Right lobe of liver (tissue), 6 donors: ENCODE data around the gene PGAP3. TPM values are rescaled to one million over a fixed set of nuclear protein-coding genes. Genes with fewer than 3 reads are reported as not detected.

ENCODE experiments used
- ATAC-seq, 4 donors: fragments of 200-7000 bp; cut with Tn5 transposase; one replicate each; pipeline ENCODE4 v1.9.1; 2020; ENCODE audit warnings: mild to moderate bottlenecking in 4 of 4, moderate library complexity in 4 of 4
- DNase-seq, 3 donors: peaks; one replicate each; pipeline ENCODE4 v3.0.0-alpha.2; 2020
- H3K27ac ChIP-seq, 3 donors: fragments of 200-600 bp; one replicate each; pipeline ENCODE4 v1.8.0; 2022
- H3K27me3 ChIP-seq, 2 donors: fragments of 200-600 bp; one replicate each; pipeline ENCODE4 v1.8.0; 2022
- H3K36me3 ChIP-seq, 4 donors: fragments of 200-600 bp; sonication (generic) in 1 of 4; one replicate each; pipeline versions ENCODE4 v1.5.1 to v1.8.0; 2017 to 2022; ENCODE audit warnings: control low read depth in 1 of 4
- H3K4me1 ChIP-seq, 4 donors: fragments of 200-600 bp; sonication (generic) in 1 of 4; one replicate each; pipeline versions ENCODE4 v1.5.1 to v1.8.0; 2017 to 2022; ENCODE audit warnings: control low read depth in 1 of 4
- H3K4me3 ChIP-seq, 3 donors: fragments of 200-600 bp; one replicate each; pipeline ENCODE4 v1.8.0; 2022
- H3K9me3 ChIP-seq, 4 donors: fragments of 200-600 bp; sonication (generic) in 1 of 4; one replicate each; pipeline versions ENCODE4 v1.5.1 to v1.8.0; 2017 to 2022; ENCODE audit warnings: control low read depth in 1 of 4
- POLR2A ChIP-seq: fragments of 450-650 bp; IDR thresholded peaks from one replicate; pipeline ENCODE4 v1.6.1; 2017; ENCODE audit warnings: antibody characterized with exemption, mild to moderate bottlenecking
- WGBS: methylation state at CpG from one replicate; pipeline ENCODE4 v1.1.6; 2018; ENCODE audit warnings: low coverage, low lambda C conversion rate; ENCODE audit not compliant: insufficient coverage; ENCODE audit errors: missing lambda C conversion rate; 5-methylcytosine and 5-hydroxymethylcytosine counted together
- intact Hi-C, 2 donors: fragments of 100-400 bp; cut with DNase I; formaldehyde crosslinking; loops; one replicate each; pipeline versions ENCODE4 v1.11.2 to v1.14.1; 2022
- total RNA-seq, 6 experiments: library from RNA; depleted of rRNA in 2 of 6; stranded (reverse); fragments of >200 nt in 2 of 6; fragmentation: NEBNext Ultra II Directional in 3 of 6; extraction: Animal tissue kit (Norgen Biotek cat#: 25700) in 3 of 6; gene quantifications; one replicate each; pipeline versions ENCODE4 v1.1.0 to v1.2.4, GENCODE V29; 2016 to 2023
- TF ChIP-seq, protein P1 (sequence below), 4 donors: fragments of 200-600 bp in 3 of 4; fragments of 450-650 bp in 1 of 4; IDR thresholded peaks; one replicate each; pipeline versions ENCODE4 v1.5.1 to v1.8.0; 2016 to 2022; ENCODE audit warnings: antibody characterized with exemption in 4 of 4, mild to moderate bottlenecking in 2 of 4
- donor health status: DM: no; HTN: yes; CAD: no.
- donor health status: DM: no; HTN: no; CAD: no.
- donor health status: DM: no; HTN: no; CAD: no.
- donor health status: DM: no; HTN: yes; CAD: no.
- donor health status: DM: no; HTN: yes; CAD: no.

PGAP3 gene
- total RNA-seq, 6 experiments from 2014 or later: 9.7 to 25.7 (median 18.3) TPM

DNA sequence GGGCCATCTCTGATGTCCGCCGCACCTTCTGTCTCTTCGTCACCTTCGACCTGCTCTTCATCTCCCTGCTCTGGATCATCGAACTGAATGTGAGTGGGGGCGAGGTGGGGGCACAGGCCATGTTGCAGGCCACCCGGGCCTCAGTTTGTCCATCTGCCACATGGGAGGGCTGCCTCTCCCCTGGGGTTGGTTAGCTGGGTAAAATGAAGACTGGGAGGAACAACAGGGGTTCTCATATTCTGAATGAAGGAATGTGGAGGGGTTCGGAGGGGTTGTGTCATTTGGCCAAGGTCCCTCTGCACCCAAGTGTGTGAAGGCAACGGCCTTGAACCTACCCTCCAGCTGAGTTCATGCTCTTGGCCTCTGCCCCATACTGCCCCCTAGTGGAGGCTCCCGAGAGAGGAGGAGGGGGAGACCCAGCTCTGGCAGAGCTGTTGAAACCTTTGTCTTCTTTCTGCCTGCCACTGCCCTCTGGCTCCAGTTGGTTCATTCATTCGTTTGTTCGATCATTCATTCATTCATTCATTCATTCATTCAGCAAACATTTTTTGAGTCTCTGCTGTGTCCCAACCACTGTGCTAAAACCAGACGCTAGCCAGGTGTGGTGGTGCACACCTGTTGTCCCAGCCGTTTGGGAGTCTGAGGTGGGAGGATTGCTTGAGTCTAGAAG lies 34.1 kb downstream of the PGAP3 start:
- no peaks in the 10 kb centered on the region for H3K9me3 ChIP-seq
- no peaks in the 10 kb centered on the region for H3K36me3 ChIP-seq
- H3K27ac ChIP-seq: no peak overlapping the region
- DNase-seq (peak in 1 of 3 donors; percentile 66), ATAC-seq (peak; percentile 54 to 80 (median 70))
- H3K27me3 ChIP-seq: no peaks in the 10 kb centered on the region
- H3K4me1 ChIP-seq: peaks cover 0 to 7% (median 0%) of the 10 kb centered on the region in 4 donors
- TF ChIP-seq, protein P1, sequence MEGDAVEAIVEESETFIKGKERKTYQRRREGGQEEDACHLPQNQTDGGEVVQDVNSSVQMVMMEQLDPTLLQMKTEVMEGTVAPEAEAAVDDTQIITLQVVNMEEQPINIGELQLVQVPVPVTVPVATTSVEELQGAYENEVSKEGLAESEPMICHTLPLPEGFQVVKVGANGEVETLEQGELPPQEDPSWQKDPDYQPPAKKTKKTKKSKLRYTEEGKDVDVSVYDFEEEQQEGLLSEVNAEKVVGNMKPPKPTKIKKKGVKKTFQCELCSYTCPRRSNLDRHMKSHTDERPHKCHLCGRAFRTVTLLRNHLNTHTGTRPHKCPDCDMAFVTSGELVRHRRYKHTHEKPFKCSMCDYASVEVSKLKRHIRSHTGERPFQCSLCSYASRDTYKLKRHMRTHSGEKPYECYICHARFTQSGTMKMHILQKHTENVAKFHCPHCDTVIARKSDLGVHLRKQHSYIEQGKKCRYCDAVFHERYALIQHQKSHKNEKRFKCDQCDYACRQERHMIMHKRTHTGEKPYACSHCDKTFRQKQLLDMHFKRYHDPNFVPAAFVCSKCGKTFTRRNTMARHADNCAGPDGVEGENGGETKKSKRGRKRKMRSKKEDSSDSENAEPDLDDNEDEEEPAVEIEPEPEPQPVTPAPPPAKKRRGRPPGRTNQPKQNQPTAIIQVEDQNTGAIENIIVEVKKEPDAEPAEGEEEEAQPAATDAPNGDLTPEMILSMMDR (IDR thresholded peaks at IDR 0.05): peak; percentile 62 to 89 (median 72)
- TF ChIP-seq POLR2A: no peak
- no peak overlapping the region for H3K4me3 ChIP-seq
- intact Hi-C loops: no loop called here
- WGBS: 58% methylated on average over 14 of the region's 14 CpGs

DNA sequence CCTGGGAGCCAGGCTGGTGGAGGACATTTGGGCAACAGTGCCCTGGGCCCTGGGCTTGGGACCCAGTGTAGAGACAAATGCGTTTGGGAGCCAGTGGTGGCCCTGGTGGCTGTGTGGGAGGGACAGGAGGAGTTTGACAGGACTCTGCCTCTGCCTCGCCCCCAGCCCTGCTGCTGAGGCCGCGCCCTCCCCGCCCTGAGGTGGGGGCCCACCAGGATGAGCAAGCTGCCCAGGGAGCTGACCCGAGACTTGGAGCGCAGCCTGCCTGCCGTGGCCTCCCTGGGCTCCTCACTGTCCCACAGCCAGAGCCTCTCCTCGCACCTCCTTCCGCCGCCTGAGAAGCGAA lies 34.6 kb downstream of the PGAP3 start:
- intact Hi-C loops: no loop called here
- H3K27ac ChIP-seq: no peak overlapping the region

DNA sequence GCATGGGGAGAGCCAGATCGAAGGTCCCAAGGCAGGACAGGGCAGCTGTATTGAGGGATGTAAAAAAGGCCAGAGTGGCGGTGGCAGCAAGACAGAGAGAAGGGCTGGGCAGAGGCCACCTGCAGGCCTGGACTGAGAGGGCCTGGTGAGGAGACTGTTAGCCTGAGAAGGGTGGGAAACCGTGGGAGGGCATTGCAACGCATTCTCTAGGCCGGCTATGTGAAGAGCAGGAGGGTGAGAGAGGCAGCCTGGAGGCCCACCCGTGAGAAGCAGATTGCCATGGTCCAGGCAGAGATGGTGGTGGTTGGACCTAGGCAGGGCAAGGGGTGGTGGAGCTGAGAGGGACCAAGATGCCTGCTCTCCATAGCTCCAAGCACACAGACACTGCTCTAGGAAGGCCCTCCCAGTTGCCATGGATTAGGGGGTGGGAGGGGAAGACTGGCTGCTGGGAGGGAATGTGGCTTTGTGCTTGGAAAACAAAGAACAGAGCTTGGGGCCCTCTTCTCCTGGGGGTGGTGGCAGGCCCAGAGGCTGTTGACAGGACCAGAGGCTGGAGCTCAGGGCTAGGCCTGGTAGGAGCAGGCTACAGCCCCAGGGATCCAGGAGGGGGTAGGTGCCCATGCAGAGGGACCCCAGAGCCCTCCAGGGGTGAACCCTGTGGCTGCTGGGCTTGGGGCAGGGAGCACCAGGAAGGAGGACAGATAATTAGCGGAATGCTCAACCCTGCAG lies 35.1 kb downstream of the PGAP3 start:
- H3K27ac ChIP-seq: no peak overlapping the region
- ATAC-seq (peak in 2 of 4 donors; percentile 24 to 31), DNase-seq (no peak)
- H3K27me3 ChIP-seq: no peaks in the 10 kb centered on the region
- peaks cover 0 to 7% (median 0%) of the 10 kb centered on the region in 4 donors for H3K4me1 ChIP-seq
- H3K9me3 ChIP-seq: no peaks in the 10 kb centered on the region
- H3K36me3 ChIP-seq: no peaks in the 10 kb centered on the region
- TF ChIP-seq POLR2A: no peak
- TF ChIP-seq, protein P1 (IDR thresholded peaks at IDR 0.05): no peak
- 54% methylated on average over 5 of the region's 7 CpGs for WGBS
- intact Hi-C loops: no loop called here
- no peak overlapping the region for H3K4me3 ChIP-seq

More for the DNA sequence above, 34.6 kb downstream of the PGAP3 start:
- peak in 1 of 4 donors; percentile 11 for ATAC-seq
- no peak for DNase-seq
- H3K4me3 ChIP-seq: no peak overlapping the region
- TF ChIP-seq, protein P1 (IDR thresholded peaks at IDR 0.05): no peak
- TF ChIP-seq POLR2A: no peak
- H3K36me3 ChIP-seq: no peaks in the 10 kb centered on the region
- H3K27me3 ChIP-seq: no peaks in the 10 kb centered on the region
- H3K9me3 ChIP-seq: no peaks in the 10 kb centered on the region
- 70% methylated on average over 5 of the region's 12 CpGs for WGBS
- peaks cover 0 to 7% (median 0%) of the 10 kb centered on the region in 4 donors for H3K4me1 ChIP-seq

DNA sequence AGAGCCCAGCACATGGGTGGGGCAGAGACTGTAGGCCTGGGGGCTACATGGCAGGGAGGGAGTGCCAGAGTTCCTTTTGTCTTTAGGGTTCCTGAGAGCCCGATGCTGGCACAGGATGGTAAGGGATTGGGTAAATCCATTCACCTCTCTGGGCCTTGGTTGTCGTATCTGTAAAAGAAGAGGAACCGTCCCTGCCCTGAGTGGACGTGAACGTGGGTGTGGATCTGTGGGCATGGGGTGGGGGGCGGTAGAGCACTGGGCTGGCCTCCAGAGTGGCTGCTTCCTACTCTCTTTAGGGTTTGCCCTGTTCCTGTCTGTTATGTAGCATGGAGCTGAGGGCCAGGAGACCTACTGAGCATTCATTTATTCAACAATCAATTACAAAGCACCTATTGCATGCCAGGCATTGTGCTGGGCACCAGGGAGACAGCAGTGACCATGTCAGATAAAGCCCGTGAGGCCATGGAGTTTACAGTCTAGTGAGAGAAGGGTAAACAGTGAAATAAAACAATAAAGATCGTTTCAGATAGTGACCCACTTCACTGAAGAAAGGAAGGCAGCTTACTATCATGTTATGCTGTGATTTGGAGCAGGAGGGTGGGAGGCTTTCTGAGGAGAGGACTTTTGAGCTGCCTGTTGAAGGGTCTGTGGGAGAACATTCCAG lies 35.8 kb downstream of the PGAP3 start:
- TF ChIP-seq, protein P1 (IDR thresholded peaks at IDR 0.05): no peak
- no peak for TF ChIP-seq POLR2A
- Histone ChIP-seq H3K9me3 (no peaks in the 10 kb centered on the region), H3K27me3 (no peaks in the 10 kb centered on the region), H3K36me3 (no peaks in the 10 kb centered on the region), H3K4me3 (no peak overlapping the region), H3K4me1 (peaks cover 0 to 7% (median 0%) of the 10 kb centered on the region in 4 donors), H3K27ac (no peak overlapping the region)
- DNase-seq: no peak
- WGBS: 63% methylated on average over 4 of the region's 8 CpGs
- intact Hi-C loops: no loop called here
- ATAC-seq: no peak
